Measurements from ENCODE around the gene SBK3.
"Not testable (repeated sequence)": the region's sequence is repeated elsewhere in the genome, so short reads cannot be mapped to it uniquely, and the experiment has no call there.

Gene SBK3, protein sequence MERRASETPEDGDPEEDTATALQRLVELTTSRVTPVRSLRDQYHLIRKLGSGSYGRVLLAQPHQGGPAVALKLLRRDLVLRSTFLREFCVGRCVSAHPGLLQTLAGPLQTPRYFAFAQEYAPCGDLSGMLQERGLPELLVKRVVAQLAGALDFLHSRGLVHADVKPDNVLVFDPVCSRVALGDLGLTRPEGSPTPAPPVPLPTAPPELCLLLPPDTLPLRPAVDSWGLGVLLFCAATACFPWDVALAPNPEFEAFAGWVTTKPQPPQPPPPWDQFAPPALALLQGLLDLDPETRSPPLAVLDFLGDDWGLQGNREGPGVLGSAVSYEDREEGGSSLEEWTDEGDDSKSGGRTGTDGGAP

GRCh38 chr19:55545443-55545842, at the start of gene SBK3:
Gene SBK3, minus strand, starts transcription at chr19:55545543. Its CDS starts 0 bp downstream, at chr19:55545543.
- no peak for DNase-seq

DNA sequence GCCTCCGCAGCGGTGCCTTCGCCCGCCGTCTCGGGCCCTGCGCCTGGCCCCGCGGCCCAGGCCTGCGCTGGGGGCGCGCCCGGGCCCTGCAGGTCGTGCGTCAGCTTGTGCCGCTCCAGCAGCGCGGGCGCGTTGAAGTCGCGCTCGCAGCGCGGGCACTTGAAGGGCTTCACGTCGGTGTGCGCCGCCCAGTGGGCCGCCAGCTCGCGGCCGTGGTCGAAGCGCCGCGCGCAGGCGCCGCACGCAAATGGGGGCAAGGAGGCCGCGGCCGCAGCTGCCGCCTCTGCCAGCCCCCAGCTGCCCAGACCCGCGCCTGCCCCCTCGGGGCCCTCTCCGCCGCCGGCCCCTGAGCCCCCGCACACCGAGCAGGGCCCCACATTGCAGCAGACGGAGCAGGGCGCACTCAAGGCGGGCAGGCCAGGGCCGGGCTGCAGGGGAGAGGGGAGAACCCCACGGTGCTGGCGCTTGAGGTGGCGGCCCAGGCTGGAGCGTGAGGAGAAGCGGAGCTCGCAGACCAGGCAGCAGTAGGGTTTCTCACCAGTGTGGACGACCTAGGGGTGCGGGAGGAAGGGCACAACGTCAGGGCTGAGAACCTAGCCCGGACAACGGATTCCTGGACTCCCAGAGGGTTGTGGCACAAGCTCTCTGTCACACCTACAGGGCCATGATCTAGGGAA, 47.9 kb upstream of the SBK3 start:
- no peak for DNase-seq

- DNase-seq: no peak
Observed at GRCh38 chr19:55592391-55593090, 47.2 kb upstream of the SBK3 start.

GRCh38 chr19:55591555-55591954, 46.2 kb upstream of the SBK3 start:
- DNase-seq: no peak

- DNase-seq: no peak
Observed at GRCh38 chr19:55590617-55591016, 45.3 kb upstream of the SBK3 start.

DNA sequence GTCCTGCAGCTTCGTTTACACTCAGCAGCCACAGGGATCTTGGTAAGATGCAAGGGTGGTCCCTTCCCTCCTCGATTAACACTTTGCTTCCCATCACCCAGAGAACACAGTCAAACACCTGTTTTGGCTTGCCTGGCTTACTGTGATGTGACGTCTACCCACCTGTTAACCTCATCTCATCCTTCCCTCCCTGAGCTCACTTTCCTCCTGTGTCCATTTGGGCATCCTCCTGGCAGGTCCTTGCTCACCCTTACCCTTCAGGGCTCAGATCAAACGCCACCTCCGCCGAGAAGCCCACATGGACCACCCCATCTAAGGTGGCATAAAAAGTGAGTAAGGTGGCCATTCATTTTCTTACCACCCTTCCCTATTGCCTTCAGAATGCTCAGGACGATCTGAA, 44.8 kb upstream of the SBK3 start:
- DNase-seq: no peak

- DNase-seq: no peak
Observed at GRCh38 chr19:55588738-55589137, 43.4 kb upstream of the SBK3 start.

GRCh38 chr19:55586976-55587668, 41.8 kb upstream of the SBK3 start:
- peak; percentile 88 to 91 for DNase-seq

GRCh38 chr19:55585658-55586339, 40.5 kb upstream of the SBK3 start:
- no peak for DNase-seq

DNA sequence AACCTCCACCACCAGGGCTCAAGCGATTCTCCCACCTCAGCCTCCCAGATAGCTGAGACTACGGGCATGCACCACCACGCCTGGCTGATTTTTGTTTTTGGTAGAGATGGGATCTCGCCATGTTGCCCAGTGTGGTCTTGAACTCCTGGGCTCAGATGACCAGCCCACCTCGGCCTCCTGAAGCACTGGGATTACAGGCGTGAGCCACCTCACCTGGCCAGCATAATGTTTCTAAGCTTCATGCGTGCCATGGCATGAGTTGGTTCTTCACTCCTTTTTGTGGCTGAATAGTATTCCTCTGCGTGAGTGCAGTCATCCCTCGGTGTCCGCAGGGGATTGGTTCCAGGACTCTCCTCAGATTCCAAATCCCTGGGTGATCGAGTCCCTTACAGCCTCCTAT, 39.5 kb upstream of the SBK3 start:
- DNase-seq: no peak

DNA sequence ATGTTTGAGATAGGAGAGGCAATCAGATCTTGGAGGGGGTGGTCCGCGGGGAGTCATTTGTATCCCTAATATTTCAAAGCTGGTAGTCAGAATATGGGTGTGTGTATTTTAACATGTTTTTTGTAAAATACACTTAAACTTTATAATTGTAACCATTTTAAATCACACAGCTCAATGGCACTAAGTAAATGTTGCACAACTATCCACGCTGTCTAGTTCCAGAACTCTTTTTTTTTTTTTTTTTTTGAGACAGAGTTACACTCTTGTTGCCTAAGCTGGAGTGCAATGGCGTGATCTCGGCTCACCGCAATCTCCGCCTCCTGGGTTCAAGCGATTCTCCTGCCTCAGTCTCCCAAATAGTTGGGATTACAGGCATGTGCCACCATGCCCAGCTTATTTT, 38.6 kb upstream of the SBK3 start:
- DNase-seq: not testable (repeated sequence)

GRCh38 chr19:55582284-55582683, 36.9 kb upstream of the SBK3 start:
- not testable (repeated sequence) for DNase-seq

GRCh38 chr19:55581823-55582223, 36.5 kb upstream of the SBK3 start:
- DNase-seq: no peak

GRCh38 chr19:55581145-55581822, 35.9 kb upstream of the SBK3 start:
- no peak for DNase-seq

DNA sequence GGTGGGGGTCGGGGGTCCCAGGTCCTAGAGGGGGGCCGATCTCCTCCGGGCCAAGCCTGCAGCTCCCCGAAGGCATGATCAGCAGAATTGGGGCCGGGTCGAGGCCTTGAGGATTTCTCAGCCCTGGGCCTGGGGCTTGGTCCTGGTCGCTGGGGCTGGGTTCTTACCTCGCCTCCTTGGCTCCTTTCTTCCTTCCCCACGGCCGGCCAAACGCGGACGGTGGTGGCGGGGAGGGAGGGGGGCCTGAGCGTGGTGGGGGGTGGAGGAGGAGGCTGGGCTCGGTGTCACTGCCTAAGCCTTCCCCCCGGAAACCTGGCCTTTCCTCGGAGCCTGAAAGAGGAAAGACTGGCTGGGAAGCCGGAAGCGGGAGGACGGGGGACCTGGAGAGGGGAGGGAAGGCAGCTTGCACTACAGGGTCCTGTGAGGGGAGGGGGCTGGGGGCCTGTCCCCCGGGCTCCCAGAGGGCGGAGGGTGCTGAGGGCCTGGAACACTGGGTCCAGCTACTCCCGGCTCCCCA, 35.3 kb upstream of the SBK3 start, which contains the start of gene ZNF579:
ZNF579 (minus strand) TSS at position 221 of the 517 bp plus-strand sequence. CDS start 1,209 bp downstream, outside the sequence.
- peak; percentile 63 to 69 for DNase-seq

GRCh38 chr19:55579766-55580621, 34.7 kb upstream of the SBK3 start:
- DNase-seq: no peak

GRCh38 chr19:55578761-55579747, 33.7 kb upstream of the SBK3 start:
- DNase-seq: no peak

DNA sequence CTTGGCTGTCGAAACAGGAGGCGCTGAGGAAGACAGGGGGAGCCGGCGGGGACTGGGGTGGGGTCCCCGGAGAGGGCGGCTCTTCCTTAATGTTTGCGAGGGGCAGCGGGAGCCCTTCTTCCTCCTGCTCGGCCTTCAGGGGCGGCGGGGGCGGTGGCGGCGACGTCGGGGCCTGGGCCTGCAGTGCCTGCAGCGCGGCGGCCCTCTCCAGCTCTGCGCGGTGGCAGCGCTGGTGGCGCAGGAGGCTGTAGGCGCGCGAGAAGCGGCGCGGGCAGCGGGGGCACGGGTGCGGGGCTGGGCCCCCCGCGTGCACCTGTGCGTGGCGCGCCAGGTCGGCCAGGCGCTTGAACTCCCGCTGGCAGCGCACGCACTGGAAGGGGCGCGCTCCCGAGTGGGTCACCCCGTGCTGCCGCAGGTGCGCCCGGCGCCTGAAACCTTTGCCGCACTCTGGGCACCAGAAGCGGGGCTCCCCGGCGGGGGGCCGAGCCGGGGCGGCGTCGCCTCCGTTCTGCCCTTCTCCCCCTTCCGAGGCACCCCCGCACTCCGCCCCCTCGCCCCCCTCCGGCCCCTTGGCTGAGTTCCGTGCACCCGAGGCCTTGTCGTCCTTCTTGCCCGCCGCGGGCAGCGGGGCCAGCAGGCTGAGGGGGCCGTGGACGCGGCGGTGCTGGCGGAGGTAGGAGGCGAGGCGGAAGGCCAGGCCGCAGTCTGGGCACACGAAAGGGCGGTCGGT, 32.9 kb upstream of the SBK3 start:
- DNase-seq: no peak

DNA sequence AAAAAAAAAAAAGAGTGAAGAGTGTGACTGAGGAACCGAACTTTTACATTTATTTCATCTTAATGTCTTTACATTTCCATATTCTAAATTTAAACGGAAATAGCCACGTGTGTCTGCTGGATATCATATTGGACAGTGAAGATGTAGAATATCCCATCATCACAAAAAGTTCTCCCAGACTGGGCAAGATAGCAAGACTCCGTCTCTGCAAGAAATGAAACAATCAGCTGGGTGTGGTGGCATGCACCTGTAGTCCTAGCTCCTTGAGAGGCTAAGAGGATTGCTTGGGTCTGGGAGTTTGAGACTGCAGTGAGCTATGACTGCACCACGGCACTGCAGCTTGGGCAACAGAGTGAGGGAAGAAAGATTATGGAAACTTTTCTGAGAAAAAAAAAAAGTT, 31.4 kb upstream of the SBK3 start:
- DNase-seq: no peak

Data from activated CD4-positive, alpha-beta T cell treated with anti-CD3 and anti-CD28 coated beads, Interleukin-2, amount 50 U/mL, for 4 hours (primary cell).